GM06990 (cell line): ENCODE data around the gene SYT7.

Experiments
- DNase-seq: peaks from one replicate; pipeline ENCODE4 v3.0.0-alpha.2; 2011; ENCODE audit not compliant: insufficient read length; ENCODE audit errors: extremely low read depth
- H3K27me3 ChIP-seq: replicated peaks from 2 replicates; pipeline ENCODE4 v1.6.0; 2011; ENCODE audit warnings: low read length; ENCODE audit not compliant: control insufficient read depth, insufficient read depth
- H3K36me3 ChIP-seq: 2 replicates; pipeline ENCODE4 v1.5.1; 2011; ENCODE audit warnings: low read length; ENCODE audit not compliant: control insufficient read depth, insufficient read depth
- H3K4me3 ChIP-seq: replicated peaks from 2 replicates; pipeline ENCODE4 v1.5.1; 2011; ENCODE audit warnings: low read depth, mild to moderate bottlenecking, control low read depth, low read length
- CTCF ChIP-seq: IDR thresholded peaks from 2 replicates; pipeline ENCODE4 v1.5.1; 2011; ENCODE audit warnings: low read length, control low read depth, mild to moderate bottlenecking, inconsistent platforms; ENCODE audit not compliant: insufficient read depth, poor library complexity, severe bottlenecking

SYT7 gene

GRCh38 chr11:61586792-61587430 lies 6.0 kb upstream of the SYT7 start:
- Histone ChIP-seq H3K27me3 (no peaks in the 10 kb centered on the region; the same call in none of the 2 replicates), H3K36me3 (no peaks in the 10 kb centered on the region), H3K4me3 (no peak overlapping the region)
- no peak for DNase-seq
- no peak for TF ChIP-seq CTCF

- no peaks in the 10 kb centered on the region; the same call in 1 of the 2 replicates for H3K27me3 ChIP-seq
- H3K4me3 ChIP-seq, result no peak overlapping the region
- TF ChIP-seq CTCF, result no peak
- no peak for DNase-seq
- H3K36me3 ChIP-seq, result no peaks in the 10 kb centered on the region
Observed at GRCh38 chr11:61585115-61585514, 4.2 kb upstream of the SYT7 start.

- DNase-seq, result no peak
- no peaks in the 10 kb centered on the region for H3K36me3 ChIP-seq
- peaks cover 2% of the 10 kb centered on the region; the same call in 1 of the 2 replicates for H3K27me3 ChIP-seq
- TF ChIP-seq CTCF, result no peak
- H3K4me3 ChIP-seq, result no peak overlapping the region
Observed at GRCh38 chr11:61581931-61582330, 1.1 kb upstream of the SYT7 start.

- DNase-seq, result no peak
- Histone ChIP-seq H3K36me3 (no peaks in the 10 kb centered on the region), H3K4me3 (no peak overlapping the region), H3K27me3 (peaks cover 2% of the 10 kb centered on the region; the same call in 1 of the 2 replicates)
- no peak for TF ChIP-seq CTCF
Observed at GRCh38 chr11:61580271-61580888, 496 bp downstream of the SYT7 start.

- no peak for DNase-seq
- no peak for TF ChIP-seq CTCF
- Histone ChIP-seq H3K36me3 (no peaks in the 10 kb centered on the region), H3K4me3 (no peak overlapping the region), H3K27me3 (peaks cover 3% of the 10 kb centered on the region)
Observed at GRCh38 chr11:61579676-61580270, 1.1 kb downstream of the SYT7 start.
